GM21390 (cell line): ENCODE results near the gene NEU3.
"Not testable (repeated sequence)": the region's sequence is repeated elsewhere in the genome, so short reads cannot be mapped to it uniquely, and the experiment has no call there.

Source experiments
- ATAC-seq: cut with Tn5 transposase; IDR thresholded peaks from one replicate; pipeline ENCODE4 v1.9.1; 2021; ENCODE audit not compliant: unreplicated experiment

Gene NEU3

GRCh38 chr11:75028321-75028720, 39.6 kb downstream of the NEU3 start:
- ATAC-seq: no peak

DNA sequence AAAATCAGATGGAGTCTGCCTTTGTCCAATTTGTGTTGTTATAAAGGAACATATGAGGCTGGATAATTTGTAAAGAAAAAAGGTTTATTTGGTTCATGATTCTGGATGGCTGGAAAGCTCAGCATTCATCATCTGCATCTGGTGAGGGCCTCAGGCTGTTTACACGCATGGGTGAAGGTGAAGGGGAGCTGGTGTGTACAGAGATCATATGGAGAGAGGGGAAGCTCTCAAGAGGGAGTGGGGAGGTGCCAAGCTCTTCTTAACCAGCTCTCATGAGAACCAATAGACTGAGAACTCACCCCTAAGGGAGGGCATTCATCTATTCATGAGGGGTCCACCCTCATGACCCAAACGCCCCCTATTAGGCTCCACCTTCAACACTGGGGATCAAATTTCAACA, 40.0 kb downstream of the NEU3 start:
- no peak for ATAC-seq

GRCh38 chr11:75029836-75030631, 41.3 kb downstream of the NEU3 start:
- no peak for ATAC-seq

- ATAC-seq: no peak
These were observed 42.6 kb downstream of the NEU3 start for GRCh38 chr11:75031224-75031753.

DNA sequence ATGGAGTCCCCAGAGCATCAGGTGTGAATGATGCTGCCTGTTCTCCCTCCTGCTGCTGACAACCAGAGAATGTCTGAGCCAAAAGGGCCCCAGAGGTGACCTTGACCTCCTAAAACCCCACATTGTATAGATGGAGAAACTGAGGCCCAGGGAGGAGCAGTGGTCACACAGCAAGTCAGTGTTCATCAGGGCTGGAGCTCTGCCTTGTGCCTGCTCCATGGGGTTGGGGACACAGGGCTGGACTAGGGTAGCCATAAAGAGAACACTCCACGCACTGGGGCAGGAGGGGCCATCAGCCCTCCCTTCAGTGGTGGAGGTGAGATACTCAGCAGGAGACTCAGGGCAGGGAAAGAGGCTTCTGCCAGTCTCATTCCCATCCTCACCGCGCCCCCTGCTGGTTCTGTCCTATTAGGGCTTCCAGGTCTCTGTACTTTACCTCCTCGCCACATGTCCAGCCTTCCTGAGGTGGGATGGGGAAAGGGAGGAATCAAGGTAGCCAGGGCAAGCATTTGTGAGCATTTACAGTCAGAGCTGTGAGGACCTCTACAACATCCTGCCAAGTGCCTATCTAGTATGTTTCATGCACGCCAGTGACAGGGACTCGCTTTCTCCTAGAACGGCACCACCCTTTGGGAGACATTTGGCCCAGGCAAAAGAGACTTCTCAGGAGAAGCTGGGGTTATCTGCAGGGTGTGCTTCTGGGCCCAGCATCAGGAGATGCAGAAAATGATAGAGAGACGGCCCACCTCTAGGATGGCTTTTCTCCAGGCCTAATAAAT, 43.2 kb downstream of the NEU3 start:
- ATAC-seq: no peak

- ATAC-seq: no peak
These were observed 43.8 kb downstream of the NEU3 start for GRCh38 chr11:75032550-75032935.

- no peak for ATAC-seq
These were observed 45.2 kb downstream of the NEU3 start for GRCh38 chr11:75033916-75034315.

- ATAC-seq: no peak
These were observed 46.5 kb downstream of the NEU3 start for GRCh38 chr11:75035256-75035655.

DNA sequence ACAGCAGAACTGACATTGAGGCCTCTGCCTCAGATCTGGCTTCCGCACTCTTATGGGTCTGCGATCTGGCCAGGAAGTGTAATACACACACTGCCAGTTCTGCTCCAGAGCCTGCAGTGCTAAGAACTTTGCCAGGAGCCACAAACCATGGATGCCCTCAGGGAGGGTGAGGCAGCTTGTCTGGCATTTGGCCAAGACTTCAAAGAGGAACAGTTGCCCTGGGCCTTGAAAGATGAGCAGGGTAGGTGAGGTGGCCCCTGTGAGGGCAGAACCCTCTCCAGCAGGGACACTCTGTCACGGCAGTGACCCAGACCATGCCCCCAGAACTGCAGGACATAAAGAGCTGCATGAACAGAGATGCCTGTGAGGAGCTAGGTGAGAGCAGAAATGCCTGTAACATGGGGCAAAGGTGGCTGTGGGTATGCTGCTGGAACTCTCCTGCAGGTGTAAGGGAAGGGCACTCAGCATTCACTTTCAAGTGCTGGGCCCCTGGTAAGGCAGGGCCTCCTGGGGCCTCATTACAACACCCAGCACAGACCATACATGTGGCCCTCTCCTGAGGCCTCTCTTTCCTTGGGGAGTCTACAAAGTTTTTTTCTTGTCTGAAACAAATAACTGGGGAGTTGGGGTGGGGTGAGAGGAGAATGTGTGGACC, 47.3 kb downstream of the NEU3 start:
- no peak for ATAC-seq

- ATAC-seq: no peak
These were observed 51.5 kb downstream of the NEU3 start for GRCh38 chr11:75040167-75040770.

DNA sequence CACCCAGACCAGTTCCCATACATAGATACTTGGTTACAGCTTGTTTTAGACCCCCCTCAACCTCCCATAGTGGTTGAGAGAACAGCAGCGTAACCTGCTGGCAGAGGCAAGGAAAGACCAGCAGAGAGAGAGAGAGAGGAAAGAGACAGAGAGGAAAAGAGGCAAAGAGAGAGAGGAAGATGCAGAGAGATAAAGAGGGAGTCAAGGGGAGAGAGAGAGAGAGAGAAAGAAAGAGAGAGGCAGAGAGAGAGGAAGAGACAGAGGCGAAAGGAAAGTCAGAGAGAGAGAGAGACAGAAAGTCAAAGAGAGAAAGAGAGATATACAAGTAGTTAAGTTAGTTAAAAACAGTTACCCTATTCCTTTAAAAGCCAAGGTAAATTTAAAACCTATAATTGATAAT, 52.5 kb downstream of the NEU3 start:
- ATAC-seq: no peak

- not testable (repeated sequence) for ATAC-seq
These were observed 53.1 kb downstream of the NEU3 start for GRCh38 chr11:75041821-75042220.

DNA sequence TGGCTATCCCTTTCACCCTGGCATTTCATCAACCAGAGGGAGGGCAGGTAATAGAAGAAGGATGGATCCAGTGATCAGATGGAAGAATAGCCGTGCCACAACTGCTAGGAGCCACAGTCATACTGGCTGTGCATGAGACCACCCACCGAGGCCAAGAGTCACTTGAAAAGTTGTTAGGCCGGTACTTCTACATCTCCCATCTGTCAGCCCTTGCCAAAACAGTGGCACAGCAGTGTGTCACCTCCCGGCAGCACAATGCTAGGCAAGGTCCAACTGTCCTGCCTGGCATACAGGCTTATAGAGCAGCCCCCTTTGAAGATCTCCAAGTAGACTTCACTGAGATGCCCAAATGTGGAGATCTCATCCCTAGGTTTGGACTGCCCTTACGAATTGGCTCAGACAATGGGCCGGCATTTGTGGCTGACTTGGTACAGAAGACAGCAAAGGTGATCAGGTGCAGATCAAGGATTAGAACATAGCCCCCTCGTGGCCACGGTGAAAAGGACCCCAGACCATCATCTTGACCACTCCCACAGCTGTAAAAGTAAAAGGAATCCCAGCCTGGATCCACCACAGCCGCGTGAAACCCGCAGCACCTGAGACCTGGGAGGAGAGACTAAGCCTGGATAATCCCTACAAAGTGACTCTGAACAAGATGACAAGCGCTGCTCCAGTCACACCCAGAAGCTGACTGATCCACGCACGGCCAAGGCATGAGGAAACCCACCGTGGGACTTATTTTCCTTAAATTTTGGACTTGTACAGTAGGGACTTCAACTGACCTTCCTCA, 55.8 kb downstream of the NEU3 start:
- ATAC-seq: not testable (repeated sequence)

DNA sequence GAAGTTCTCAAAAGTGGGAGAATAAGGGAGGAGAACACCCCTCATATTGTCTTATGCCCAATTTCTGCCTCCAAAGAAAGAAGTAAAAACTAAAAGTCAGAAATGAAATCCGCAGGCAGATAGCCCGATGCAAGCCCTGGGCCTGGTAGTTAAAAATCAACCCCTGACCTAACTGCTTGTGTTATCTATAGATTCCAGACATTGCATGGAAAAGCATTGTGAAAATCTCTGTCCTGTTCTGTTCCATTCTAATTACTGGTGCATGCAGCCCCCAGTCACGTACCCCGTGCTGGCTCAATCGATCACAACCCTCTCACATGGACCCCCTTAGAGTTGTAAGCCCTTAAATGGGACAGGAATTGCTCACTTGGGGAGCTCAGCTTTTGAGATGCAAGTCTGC, 57.9 kb downstream of the NEU3 start:
- ATAC-seq: not testable (repeated sequence)

DNA sequence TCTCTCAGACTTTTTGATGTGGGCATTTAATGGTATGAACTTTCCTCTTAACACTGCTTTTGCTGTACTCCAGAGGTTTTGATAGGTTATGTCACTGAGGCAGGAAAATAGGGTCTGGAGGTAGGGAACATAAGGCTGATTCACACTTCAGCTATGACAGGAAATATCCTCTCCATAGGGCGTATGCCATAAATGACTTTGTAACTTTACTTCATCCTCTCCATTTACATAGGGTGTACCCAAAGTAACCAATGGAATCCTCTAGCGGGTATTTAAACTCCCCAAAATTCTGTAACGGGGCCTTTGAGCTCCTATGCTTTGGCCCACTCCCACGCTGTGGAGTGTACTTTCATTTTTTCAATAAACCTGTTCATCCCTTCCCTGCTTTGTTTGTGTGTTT, 58.5 kb downstream of the NEU3 start:
- no peak for ATAC-seq

GRCh38 chr11:75049501-75050266, 61.0 kb downstream of the NEU3 start:
- ATAC-seq: not testable (repeated sequence)

- ATAC-seq: no peak
These were observed 61.8 kb downstream of the NEU3 start for GRCh38 chr11:75050516-75050915.

DNA sequence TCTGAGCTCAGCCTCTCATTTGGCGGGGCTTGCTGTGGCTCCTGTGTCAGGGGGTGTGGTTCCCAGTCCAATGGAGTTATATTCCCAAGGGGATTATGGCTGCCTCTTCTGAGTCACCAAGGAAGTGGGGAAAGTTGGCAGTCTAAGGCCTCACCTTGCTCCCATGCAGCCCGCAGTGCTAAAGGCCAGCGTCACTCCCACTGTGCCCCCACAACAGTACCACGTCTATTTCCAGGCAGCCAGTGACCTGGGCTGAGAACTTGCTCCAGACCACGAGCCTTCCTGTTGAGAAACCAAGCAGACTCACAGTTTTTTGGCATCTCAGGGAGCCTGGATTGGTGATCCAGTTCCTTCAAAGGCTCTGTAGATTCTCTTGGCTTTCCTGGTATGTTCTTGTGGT, 62.3 kb downstream of the NEU3 start:
- no peak for ATAC-seq

DNA sequence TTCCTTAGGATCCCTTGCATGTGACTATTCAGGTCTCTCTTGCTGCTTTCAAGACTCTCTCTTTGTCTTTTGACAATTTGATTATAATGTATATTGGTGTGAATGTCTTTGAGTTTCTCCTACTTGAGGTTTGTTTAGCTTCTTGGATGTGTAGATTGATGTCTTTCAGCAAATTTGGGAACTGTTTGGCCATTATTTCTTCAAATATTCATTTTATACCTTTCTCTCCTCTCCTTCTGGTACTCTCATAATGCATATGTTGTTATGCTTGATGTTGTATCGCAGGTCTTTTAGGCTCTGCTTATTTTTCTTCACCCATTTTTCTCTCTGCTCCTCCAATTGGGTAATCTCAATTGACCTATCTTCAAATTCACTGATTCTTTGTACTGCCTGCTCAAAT, 63.7 kb downstream of the NEU3 start:
- ATAC-seq: no peak

- ATAC-seq: no peak
These were observed 66.8 kb downstream of the NEU3 start for GRCh38 chr11:75055511-75055910.
